Right lung (tissue), 5 donors: Measurements from ENCODE around the gene ZFPM1. TPM values are rescaled to one million over a fixed set of nuclear protein-coding genes. Genes with fewer than 3 reads are reported as not detected.

Source experiments
- DNase-seq, 2 donors: peaks; one replicate each; pipeline ENCODE4 v3.0.0-alpha.2; 2013
- polyA plus RNA-seq, 5 donors: library from polyadenylated mRNA; unstranded; fragments of 120-200 nt; gene quantifications; one replicate each; pipeline versions ENCODE4 v1.2.1 to v1.2.3, GENCODE V29; 2013; ENCODE audit warnings: inconsistent platforms in 1 of 5, low replicate concordance in 1 of 5; ENCODE audit not compliant: insufficient read length in 5 of 5, insufficient read depth in 1 of 5

Gene ZFPM1
- polyA plus RNA-seq, 5 donors, result 2.1 to 5.5 (median 2.8) TPM

DNA sequence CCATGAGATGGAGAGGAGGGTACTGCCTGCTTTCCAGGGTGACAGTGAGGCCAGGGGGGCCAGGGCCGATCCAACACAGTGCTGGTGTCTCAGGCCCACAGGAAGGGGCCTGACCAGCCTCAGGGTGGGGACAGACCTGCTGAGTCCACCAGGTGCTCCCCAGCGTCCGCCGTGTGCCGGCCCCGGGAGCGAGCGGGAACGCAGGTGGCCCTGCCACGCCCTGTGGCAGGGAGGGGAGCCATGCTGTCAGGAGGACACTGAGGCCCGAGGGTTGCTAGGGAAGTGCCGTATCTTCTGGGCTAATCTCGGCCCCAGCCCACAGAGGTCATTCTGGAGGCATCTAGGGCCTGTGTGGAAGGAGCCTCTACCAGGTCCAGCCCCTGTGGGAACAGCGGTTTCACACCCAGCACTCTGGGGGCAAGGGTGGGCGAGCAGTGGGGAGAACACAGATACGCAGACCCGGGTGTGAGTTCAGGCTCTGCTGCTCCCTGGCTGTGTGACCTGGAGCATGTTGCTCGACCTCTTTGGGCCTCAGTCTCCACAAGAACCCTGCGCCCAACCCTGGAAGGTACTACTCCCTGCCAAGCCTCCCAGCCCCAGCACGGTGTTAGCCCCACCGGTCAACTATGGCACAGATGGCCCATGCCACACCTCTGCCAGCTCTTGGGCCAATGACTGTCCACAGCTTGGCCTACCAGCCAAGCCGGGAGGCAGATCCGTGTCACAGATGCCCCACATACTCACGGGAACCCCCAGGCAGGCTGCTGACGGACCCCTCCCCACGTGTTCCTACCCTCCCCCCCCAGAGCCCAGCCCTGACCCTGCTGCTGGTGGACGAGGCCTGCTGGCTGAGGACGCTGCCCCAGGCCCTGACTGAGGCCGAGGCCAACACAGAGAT lies 73.2 kb downstream of the ZFPM1 start:
- no peak for DNase-seq

- no peak for DNase-seq
Measured at GRCh38 chr16:88526906-88527185, 73.8 kb downstream of the ZFPM1 start.

DNA sequence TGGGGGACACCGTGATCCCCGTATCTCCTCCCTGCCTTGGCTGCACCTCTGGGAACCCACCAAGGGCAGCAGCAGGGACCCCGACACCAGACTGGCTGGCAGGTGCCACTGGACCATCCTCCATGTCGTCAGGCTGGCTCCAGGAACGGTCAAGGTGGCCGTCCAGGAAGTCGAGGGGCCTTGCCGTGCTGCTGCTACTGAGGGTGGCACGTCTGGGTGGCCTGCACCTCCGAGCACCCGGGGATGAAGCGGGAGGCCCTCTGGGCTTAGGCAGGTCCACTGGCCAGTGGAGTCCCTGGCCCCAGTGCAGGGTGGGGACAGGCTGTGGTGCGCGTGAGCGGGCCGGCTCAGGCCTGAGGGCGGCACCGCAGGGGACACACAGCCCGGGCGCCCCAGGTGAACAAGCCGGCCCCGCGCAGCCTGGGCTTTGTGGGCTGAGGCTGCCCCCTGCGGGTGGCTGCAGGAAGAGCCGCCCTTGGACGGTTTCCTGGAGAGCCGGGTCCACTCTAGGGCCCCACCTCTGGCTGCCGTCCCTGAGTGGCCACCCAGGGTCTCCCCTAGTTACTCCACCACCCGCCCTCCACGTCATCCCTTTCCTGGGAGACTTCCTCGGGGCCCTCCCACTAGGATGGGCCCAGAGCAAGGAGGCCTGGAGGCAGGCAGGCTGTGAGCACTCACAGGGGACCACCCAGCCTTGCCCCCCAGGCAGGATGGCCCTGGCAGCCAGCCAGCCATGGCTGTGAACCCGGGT lies 74.3 kb downstream of the ZFPM1 start:
- DNase-seq, result peak; percentile 58 to 74

DNA sequence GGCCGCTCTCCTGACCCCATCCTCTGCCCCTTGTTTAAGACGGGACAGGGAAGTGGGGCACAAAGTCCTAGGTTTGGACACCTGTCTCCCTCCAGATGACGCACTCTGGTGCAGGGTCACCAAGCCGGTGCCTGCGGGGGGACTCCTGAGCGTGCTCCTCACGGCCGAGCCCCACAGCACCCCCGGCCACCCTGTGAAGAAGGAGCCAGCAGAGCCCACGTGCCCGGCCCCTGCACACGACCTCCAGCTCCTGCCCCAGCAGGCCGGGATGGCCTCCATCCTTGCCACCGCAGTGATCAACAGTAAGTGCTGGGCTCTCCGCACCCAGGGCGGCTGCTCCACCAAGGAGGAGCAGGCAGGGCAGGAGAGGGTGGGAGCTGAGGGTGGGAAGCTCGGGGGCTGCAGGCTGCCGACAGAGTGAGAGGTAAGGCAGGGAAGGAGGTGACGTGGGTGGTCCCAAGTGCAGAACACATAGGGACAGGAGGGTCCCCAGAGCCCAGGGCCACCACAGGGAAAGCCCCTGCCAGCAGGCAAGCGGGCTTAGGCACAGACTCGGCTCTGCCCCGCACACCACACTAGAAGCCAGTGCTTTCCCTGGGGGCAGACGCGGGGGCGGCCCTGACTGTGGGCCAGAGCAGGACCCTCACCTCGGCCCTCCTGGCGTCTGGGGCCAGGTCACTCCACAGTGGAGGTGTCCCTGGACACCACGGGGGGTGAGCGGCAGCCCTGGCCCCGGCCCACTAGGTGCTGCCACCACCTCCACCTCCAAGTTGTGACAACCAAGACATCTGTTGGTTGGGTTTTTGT lies 75.1 kb downstream of the ZFPM1 start:
- DNase-seq, result no peak

GRCh38 chr16:88528902-88529318 lies 75.8 kb downstream of the ZFPM1 start:
- DNase-seq, result no peak

- DNase-seq, result no peak
Measured at GRCh38 chr16:88529596-88529995, 76.5 kb downstream of the ZFPM1 start.

GRCh38 chr16:88530051-88530857 lies 77.2 kb downstream of the ZFPM1 start:
- DNase-seq, result no peak

DNA sequence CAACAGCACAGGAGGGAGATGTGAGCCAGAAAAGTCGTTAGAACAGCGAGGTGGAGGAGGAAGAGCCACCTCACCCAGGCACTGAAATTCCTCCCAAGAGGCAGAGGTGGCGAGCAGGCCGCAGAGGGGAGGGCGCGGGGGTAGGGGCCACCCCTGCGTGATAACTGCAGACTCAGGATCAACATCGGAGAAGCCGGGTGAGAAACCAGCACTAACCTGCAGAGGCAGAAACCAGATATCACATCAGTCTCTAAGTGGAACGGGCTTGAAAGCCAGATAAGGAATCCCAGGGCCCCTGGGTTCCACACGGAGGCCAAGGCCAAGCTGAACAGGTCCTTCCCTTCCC lies 77.8 kb downstream of the ZFPM1 start:
- DNase-seq, result no peak

GRCh38 chr16:88531346-88531745 lies 78.3 kb downstream of the ZFPM1 start:
- DNase-seq, result no peak

GRCh38 chr16:88531931-88532433 lies 78.9 kb downstream of the ZFPM1 start:
- DNase-seq, result no peak

GRCh38 chr16:88532434-88533241 lies 79.6 kb downstream of the ZFPM1 start:
- DNase-seq, result no peak

DNA sequence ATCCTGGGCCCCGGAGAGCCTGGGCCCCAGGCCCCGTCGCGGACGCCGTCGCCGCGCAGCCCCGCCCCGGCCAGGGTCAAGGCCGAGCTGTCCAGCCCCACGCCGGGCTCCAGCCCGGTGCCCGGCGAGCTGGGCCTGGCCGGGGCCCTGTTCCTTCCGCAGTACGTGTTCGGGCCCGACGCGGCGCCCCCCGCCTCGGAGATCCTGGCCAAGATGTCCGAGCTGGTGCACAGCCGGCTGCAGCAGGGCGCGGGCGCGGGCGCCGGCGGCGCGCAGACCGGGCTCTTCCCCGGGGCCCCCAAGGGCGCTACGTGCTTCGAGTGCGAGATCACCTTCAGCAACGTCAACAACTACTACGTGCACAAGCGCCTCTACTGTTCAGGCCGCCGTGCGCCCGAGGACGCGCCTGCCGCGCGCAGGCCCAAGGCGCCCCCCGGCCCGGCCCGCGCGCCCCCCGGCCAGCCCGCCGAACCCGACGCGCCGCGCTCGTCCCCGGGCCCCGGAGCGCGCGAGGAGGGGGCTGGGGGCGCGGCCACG lies 80.4 kb downstream of the ZFPM1 start:
- DNase-seq, result peak in 1 of 2 donors; percentile 50

- DNase-seq, result peak; percentile 72 to 73
Measured at GRCh38 chr16:88533932-88534637, 81.0 kb downstream of the ZFPM1 start.

DNA sequence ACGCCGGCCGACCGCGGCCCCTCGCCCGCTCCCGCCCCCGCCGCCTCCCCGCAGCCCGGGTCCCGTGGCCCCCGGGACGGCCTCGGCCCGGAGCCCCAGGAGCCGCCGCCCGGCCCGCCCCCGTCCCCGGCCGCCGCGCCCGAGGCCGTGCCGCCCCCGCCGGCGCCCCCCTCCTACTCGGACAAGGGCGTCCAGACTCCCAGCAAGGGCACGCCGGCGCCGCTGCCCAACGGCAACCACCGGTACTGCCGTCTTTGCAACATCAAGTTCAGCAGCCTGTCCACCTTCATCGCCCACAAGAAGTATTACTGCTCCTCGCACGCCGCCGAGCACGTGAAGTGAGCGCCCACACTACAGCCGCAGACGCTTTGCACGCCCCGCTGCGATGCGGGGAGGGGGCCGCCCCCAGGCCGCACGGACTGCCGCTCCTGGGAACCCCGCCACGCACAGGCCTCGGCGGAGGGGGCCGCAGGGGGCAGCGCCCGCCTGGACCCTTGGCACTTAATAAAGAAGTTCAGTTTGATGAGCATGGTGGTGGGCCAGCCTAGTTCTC lies 81.6 kb downstream of the ZFPM1 start:
- no peak for DNase-seq

DNA sequence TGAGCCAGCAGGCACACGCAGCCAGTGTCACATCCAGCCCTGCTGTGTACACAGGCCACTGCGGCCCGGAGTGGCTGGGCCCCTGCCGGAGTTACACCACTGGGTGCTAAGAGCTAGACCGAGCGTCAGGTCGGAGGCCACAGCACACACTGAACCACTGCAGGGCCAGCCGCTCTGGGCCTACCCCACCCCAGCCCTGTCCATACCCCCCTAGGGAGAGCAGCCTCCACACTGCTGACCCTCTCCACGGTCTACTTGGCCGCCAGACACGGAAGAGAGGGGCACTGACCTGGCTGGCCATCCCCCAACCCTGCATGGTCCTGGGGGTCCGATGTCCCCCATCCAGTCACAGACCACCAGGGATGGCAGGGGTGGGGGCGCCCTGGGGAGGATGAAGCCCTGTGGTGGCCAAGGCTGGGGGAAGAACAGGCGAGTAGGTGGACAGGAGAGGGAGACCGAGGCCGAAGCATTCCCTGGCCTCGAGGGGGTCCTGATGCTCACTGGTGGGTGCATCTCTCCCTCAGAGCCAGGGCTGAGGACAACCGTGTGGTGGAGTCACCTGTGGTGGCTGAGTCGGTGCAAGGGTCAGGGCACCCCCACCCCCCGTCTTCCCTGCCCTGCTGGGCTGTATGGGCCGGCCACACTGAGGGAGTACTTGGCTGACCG lies 82.2 kb downstream of the ZFPM1 start:
- no peak for DNase-seq

- DNase-seq, result no peak
Measured at GRCh38 chr16:88535857-88536222, 82.8 kb downstream of the ZFPM1 start.

GRCh38 chr16:88536510-88536909 lies 83.4 kb downstream of the ZFPM1 start:
- DNase-seq, result no peak

- DNase-seq, result no peak
Measured at GRCh38 chr16:88536971-88537751, 84.1 kb downstream of the ZFPM1 start.
